GM12878 (cell line): ENCODE measurements around the gene ORAI3.

ENCODE experiments used
- CBFB ChIP-seq: IDR thresholded peaks from 2 replicates; pipeline ENCODE4 v1.6.1; 2016; ENCODE audit warnings: antibody characterized with exemption, low read depth
- ETV6 ChIP-seq, 2 experiments: fragments of 450-650 bp in 1 of 2; IDR thresholded peaks in 1 of 2; conservative IDR thresholded peaks in 1 of 2; 2 replicates each; pipeline ENCODE4 v1.6.1; 2014; ENCODE audit warnings: antibody characterized with exemption in 1 of 2, borderline replicate concordance in 1 of 2, low read depth in 1 of 2, mild to moderate bottlenecking in 1 of 2, moderate library complexity in 1 of 2
- MAX ChIP-seq: IDR thresholded peaks from 2 replicates; pipeline ENCODE4 v1.6.1; 2012; ENCODE audit warnings: low read depth, low read length, improper control_type of control experiment
- MEF2A ChIP-seq: IDR thresholded peaks from 2 replicates; pipeline ENCODE4 v1.6.1; 2011; ENCODE audit warnings: low read depth, mild to moderate bottlenecking, low read length, moderate library complexity; ENCODE audit not compliant: insufficient read depth
- MTA2 ChIP-seq: fragments of 450-650 bp; IDR thresholded peaks from 2 replicates; pipeline ENCODE4 v1.6.1; 2016; ENCODE audit warnings: low read depth, mild to moderate bottlenecking, moderate library complexity
- MTA3 ChIP-seq: IDR thresholded peaks from 2 replicates; pipeline ENCODE4 v1.6.1; 2012; ENCODE audit warnings: low read length, inconsistent platforms, borderline replicate concordance
- SIN3A ChIP-seq: IDR thresholded peaks from 2 replicates; pipeline ENCODE4 v1.6.1; 2012; ENCODE audit warnings: low read depth, low read length, improper control_type of control experiment
- SMC3 ChIP-seq: IDR thresholded peaks from 2 replicates; pipeline ENCODE4 v1.6.1; 2011; ENCODE audit warnings: low read length, improper control_type of control experiment, borderline replicate concordance
- SREBF2 ChIP-seq: IDR thresholded peaks from 2 replicates; pipeline ENCODE4 v1.6.1; 2012; ENCODE audit warnings: mild to moderate bottlenecking, low read length
- TAF1 ChIP-seq: IDR thresholded peaks from 2 replicates; pipeline ENCODE4 v1.6.1; 2011; ENCODE audit warnings: mild to moderate bottlenecking, low read depth, low read length, borderline replicate concordance
- YBX1 ChIP-seq: fragments of 450-650 bp; IDR thresholded peaks from 2 replicates; pipeline ENCODE4 v1.6.1; 2016; ENCODE audit warnings: antibody characterized with exemption
- TF ChIP-seq, protein P1 (sequence below), 3 experiments: IDR thresholded peaks in 2 of 3; conservative IDR thresholded peaks in 1 of 3; 2 replicates each; pipeline ENCODE4 v1.5.1; 2011; ENCODE audit warnings: low read depth in 3 of 3, low read length in 3 of 3, mild to moderate bottlenecking in 3 of 3, control low read depth in 2 of 3, moderate library complexity in 2 of 3, inconsistent platforms in 1 of 3, mixed read lengths in 1 of 3; ENCODE audit not compliant: control insufficient read depth in 2 of 3, insufficient read depth in 1 of 3; ENCODE audit errors: extremely low read depth in 1 of 3
- TF ChIP-seq, protein P2 (sequence below): fragments of 450-650 bp; IDR thresholded peaks from 2 replicates; pipeline ENCODE4 v1.6.1; 2016; ENCODE audit warnings: mild to moderate bottlenecking, moderate library complexity, borderline replicate concordance
- TF ChIP-seq, protein P3 (sequence below): IDR thresholded peaks from 2 replicates; pipeline ENCODE4 v1.6.1; 2012; ENCODE audit warnings: low read depth, low read length, improper control_type of control experiment

GRCh38 chr16:30967795-30968194 is 18.9 kb downstream of the ORAI3 start:
- TF ChIP-seq, protein P1, sequence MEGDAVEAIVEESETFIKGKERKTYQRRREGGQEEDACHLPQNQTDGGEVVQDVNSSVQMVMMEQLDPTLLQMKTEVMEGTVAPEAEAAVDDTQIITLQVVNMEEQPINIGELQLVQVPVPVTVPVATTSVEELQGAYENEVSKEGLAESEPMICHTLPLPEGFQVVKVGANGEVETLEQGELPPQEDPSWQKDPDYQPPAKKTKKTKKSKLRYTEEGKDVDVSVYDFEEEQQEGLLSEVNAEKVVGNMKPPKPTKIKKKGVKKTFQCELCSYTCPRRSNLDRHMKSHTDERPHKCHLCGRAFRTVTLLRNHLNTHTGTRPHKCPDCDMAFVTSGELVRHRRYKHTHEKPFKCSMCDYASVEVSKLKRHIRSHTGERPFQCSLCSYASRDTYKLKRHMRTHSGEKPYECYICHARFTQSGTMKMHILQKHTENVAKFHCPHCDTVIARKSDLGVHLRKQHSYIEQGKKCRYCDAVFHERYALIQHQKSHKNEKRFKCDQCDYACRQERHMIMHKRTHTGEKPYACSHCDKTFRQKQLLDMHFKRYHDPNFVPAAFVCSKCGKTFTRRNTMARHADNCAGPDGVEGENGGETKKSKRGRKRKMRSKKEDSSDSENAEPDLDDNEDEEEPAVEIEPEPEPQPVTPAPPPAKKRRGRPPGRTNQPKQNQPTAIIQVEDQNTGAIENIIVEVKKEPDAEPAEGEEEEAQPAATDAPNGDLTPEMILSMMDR (IDR thresholded peaks at IDR 0.05 in 2 of 3, conservative IDR thresholded peaks at IDR 0.05 in 1 of 3; ENCODE audit: control insufficient read depth in 2 of 3, extremely low read depth in 1 of 3, insufficient read depth in 1 of 3, low read depth in 3 of 3, low read length in 3 of 3): no peak
- TF ChIP-seq SMC3 (no peak), SREBF2 (no peak), ETV6 (conservative IDR thresholded peaks at IDR 0.05 in 1 of 2, IDR thresholded peaks at IDR 0.05 in 1 of 2; ENCODE audit: borderline replicate concordance in 1 of 2, low read depth in 1 of 2) (no peak), MTA2 (no peak), TAF1 (no peak), MTA3 (no peak), YBX1 (no peak), MEF2A (no peak), SIN3A (no peak), CBFB (no peak), MAX (no peak)
- TF ChIP-seq, protein P2, sequence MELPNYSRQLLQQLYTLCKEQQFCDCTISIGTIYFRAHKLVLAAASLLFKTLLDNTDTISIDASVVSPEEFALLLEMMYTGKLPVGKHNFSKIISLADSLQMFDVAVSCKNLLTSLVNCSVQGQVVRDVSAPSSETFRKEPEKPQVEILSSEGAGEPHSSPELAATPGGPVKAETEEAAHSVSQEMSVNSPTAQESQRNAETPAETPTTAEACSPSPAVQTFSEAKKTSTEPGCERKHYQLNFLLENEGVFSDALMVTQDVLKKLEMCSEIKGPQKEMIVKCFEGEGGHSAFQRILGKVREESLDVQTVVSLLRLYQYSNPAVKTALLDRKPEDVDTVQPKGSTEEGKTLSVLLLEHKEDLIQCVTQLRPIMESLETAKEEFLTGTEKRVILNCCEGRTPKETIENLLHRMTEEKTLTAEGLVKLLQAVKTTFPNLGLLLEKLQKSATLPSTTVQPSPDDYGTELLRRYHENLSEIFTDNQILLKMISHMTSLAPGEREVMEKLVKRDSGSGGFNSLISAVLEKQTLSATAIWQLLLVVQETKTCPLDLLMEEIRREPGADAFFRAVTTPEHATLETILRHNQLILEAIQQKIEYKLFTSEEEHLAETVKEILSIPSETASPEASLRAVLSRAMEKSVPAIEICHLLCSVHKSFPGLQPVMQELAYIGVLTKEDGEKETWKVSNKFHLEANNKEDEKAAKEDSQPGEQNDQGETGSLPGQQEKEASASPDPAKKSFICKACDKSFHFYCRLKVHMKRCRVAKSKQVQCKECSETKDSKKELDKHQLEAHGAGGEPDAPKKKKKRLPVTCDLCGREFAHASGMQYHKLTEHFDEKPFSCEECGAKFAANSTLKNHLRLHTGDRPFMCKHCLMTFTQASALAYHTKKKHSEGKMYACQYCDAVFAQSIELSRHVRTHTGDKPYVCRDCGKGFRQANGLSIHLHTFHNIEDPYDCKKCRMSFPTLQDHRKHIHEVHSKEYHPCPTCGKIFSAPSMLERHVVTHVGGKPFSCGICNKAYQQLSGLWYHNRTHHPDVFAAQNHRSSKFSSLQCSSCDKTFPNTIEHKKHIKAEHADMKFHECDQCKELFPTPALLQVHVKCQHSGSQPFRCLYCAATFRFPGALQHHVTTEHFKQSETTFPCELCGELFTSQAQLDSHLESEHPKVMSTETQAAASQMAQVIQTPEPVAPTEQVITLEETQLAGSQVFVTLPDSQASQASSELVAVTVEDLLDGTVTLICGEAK: no peak
- TF ChIP-seq, protein P3, sequence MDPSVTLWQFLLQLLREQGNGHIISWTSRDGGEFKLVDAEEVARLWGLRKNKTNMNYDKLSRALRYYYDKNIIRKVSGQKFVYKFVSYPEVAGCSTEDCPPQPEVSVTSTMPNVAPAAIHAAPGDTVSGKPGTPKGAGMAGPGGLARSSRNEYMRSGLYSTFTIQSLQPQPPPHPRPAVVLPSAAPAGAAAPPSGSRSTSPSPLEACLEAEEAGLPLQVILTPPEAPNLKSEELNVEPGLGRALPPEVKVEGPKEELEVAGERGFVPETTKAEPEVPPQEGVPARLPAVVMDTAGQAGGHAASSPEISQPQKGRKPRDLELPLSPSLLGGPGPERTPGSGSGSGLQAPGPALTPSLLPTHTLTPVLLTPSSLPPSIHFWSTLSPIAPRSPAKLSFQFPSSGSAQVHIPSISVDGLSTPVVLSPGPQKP: no peak
